ENCODE data around the gene RABGAP1L. TPM values are rescaled to one million over a fixed set of nuclear protein-coding genes. Genes with fewer than 3 reads are reported as not detected.

RABGAP1L gene
- total RNA-seq, 1 donor from 2014 or later = 36.9 TPM

DNA sequence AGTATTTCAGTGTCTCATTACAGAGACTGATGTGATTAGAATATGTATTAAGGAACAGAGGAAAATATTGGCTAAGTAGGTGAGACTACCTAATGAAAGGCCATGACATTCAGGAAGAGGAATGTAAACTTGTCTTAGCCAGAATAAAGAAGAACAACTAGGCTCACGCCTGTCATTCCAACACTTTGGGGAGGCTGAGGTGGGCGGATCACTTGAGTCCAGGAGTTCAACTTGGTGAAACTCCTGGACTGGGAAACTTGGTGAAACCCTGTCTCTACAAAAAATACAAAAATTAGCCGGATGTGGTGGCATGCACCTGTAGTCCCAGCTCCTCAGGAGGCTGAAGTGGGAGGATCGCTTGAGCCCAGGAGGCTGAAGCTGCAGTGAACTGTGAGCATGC lies 825.6 kb downstream of the RABGAP1L start:
- Mint-ChIP-seq H3K4me3 (no peak overlapping the region), H3K27me3 (no peaks in the 10 kb centered on the region), H3K27ac (peak overlapping the region; percentile 32), H3K9me3 (no peaks in the 10 kb centered on the region), H3K4me1 (peaks cover 25% of the 10 kb centered on the region), H3K36me3 (ENCODE audit: low read depth) (peaks cover 45% of the 10 kb centered on the region)
- DNase-seq = no peak
- intact Hi-C loops (cut with micrococcal nuclease) = loop anchor here (5.0 kb wide), 1 partner anchor 103 kb away; no protein-coding TSS in a partner anchor

DNA sequence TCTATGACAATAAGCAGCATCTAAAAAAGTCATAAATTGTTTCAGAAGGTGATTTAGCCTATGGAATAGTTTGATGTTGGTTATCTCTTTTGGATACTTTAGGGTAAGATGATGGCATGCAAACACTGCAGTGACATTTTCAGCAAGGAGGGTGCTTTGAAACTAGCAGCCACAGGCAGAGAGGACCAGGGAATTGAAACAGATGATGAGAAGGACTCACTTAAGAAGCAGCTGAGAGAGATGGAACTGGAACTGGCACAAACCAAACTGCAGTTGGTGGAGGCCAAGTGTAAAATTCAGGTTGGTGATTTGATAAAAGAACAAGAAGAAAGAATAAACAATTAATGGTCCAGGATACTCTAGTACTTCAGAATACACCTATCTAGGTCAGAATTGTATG lies 829.2 kb downstream of the RABGAP1L start:
- Mint-ChIP-seq H3K4me3 (no peak overlapping the region), H3K36me3 (ENCODE audit: low read depth) (peaks cover 25% of the 10 kb centered on the region), H3K9me3 (no peaks in the 10 kb centered on the region), H3K27ac (no peak overlapping the region), H3K27me3 (no peaks in the 10 kb centered on the region), H3K4me1 (peaks cover 20% of the 10 kb centered on the region)
- no peak for DNase-seq
- intact Hi-C loops (cut with micrococcal nuclease) = no loop called here

DNA sequence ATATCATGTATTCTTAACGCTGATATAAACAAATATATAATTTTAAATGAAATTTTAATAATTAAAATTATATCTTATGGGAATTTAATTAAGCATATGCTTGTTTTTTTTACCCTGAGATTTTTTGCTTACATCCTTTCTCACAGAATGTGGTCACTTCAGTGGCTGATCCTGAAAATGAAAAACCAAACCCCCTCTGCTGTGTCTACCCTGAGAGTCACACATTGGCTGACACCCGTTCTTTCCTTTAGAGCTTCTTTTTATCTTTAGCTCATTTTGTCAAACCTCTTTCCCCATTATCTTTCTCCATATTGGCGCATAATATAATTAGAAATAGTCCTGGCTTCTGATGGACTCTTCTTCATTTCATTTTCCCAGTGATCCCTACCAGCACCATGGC lies 829.7 kb downstream of the RABGAP1L start:
- Mint-ChIP-seq H3K9me3 (no peaks in the 10 kb centered on the region), H3K27me3 (no peaks in the 10 kb centered on the region), H3K4me3 (no peak overlapping the region), H3K36me3 (ENCODE audit: low read depth) (peaks cover 25% of the 10 kb centered on the region), H3K27ac (no peak overlapping the region), H3K4me1 (peaks cover 20% of the 10 kb centered on the region)
- DNase-seq = no peak
- intact Hi-C loops (cut with micrococcal nuclease) = no loop called here

DNA sequence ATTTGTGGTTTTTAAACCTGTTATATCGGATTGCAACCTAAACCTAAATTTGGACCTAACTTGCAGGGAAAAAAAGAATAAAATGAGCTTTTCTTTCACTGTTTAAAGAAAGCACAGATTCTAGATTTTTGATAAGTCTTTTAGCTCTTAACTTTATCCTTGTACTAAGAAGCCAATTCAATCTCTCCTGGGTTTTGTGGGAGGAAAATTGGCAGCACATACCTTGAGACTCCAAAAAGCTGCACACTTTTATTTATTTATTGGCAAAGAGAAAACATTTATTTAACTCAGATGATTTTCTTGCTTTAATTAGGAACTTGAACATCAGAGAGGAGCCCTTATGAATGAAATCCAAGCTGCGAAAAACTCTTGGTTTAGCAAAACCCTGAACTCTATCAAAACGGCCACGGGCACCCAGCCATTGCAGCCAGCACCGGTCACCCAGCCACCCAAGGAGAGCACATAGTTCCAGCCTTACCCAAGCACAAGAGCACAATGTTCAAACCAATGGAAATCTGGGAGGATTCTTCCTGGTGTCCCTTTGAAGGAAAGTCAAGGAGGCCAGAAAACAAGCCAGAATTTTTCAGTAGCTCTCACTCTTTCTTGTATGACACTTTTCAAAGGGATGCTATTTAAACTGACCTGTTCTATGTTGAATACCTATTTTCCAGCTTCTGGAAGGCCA lies 830.4 kb downstream of the RABGAP1L start:
- Mint-ChIP-seq H3K9me3 (no peaks in the 10 kb centered on the region), H3K27ac (peak overlapping the region; percentile 85), H3K36me3 (ENCODE audit: low read depth) (peaks cover 28% of the 10 kb centered on the region), H3K4me3 (peak overlapping the region; percentile 71), H3K4me1 (peaks cover 19% of the 10 kb centered on the region), H3K27me3 (no peaks in the 10 kb centered on the region)
- DNase-seq = no peak
- intact Hi-C loops (cut with micrococcal nuclease) = loop anchor here (1.0 kb wide), 1 partner anchor 9 kb away; no protein-coding TSS in a partner anchor

DNA sequence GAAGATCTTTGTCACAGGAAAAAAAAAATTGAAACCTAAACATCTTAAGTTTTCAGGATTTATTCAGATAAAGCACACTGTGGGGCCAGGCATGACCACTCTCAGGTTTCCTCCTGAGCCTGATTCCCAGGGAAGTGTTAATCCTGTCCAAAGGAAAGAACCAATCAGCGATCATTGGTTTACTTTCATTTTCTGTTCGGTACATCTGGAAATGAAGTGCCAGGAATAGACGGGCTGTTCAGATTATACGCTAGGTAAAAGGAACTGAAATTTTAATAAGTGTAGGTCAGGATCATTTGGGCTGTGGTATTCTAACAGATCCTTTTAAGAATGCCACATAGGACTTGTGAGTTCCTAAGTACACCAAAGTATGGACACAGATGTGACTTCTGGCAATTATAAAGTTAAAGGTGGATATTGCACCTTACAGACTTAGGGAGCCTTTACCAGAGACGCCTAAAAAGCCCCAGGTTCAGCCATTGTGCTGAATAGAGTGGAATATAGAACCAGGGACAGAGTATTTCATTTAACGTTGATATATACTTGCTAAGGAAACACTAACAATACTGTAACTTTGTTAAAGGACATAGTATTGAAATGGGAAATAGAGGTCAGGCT lies 831.2 kb downstream of the RABGAP1L start:
- peak; percentile 70 for DNase-seq
- H3K4me1 Mint-ChIP-seq = peaks cover 18% of the 10 kb centered on the region
- no peaks in the 10 kb centered on the region for H3K27me3 Mint-ChIP-seq
- H3K27ac Mint-ChIP-seq = peak overlapping the region; percentile 87
- peak overlapping the region; percentile 84 for H3K4me3 Mint-ChIP-seq
- peaks cover 25% of the 10 kb centered on the region for H3K36me3 Mint-ChIP-seq (ENCODE audit: low read depth)
- no peaks in the 10 kb centered on the region for H3K9me3 Mint-ChIP-seq
- intact Hi-C loops (cut with micrococcal nuclease) = loop anchor here (1.0 kb wide), 1 partner anchor 8 kb away; no protein-coding TSS in a partner anchor

DNA sequence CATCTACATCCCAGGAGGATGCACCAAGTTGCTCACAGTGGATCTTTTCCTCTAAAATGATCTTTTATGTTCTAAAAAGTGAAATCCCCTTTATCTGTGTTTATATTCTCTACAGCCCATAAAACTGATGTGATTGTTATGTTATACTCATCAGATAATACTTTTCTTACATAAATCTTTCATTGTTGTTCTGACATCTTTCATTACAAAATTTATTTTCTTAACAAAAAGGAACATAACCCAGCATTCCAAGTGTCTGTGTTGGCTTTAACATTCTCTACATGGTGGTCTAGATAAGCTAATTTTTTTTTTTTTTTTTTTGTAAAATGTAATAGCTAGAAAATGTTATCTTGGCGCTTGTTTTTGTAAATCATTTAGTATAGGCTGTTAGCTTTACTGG lies 832.2 kb downstream of the RABGAP1L start:
- no peaks in the 10 kb centered on the region for H3K9me3 Mint-ChIP-seq
- no peaks in the 10 kb centered on the region for H3K27me3 Mint-ChIP-seq
- H3K36me3 Mint-ChIP-seq (ENCODE audit: low read depth) = peaks cover 27% of the 10 kb centered on the region
- peak overlapping the region; percentile 29 for H3K27ac Mint-ChIP-seq
- DNase-seq = no peak
- H3K4me1 Mint-ChIP-seq = peaks cover 18% of the 10 kb centered on the region
- no peak overlapping the region for H3K4me3 Mint-ChIP-seq
- intact Hi-C loops (cut with micrococcal nuclease) = no loop called here

DNA sequence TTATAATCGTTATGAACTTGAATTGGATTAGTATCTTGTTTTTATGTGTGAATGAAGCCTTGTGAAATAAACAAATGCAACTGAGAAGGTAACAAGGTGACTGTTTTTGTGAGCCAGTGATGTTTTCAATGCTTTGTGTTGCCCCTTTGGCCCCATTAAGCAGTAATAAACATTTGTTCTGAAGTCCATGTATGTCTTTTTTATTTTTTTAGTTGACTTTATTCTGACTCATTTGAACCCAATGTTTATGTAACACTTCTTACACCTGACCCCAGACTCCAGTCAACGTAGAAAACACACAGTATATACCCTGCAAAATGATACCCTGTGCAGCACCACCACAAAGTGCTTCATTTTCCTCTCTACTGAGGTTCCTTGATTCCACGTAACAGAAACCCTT lies 835.8 kb downstream of the RABGAP1L start:
- peaks cover 19% of the 10 kb centered on the region for H3K4me1 Mint-ChIP-seq
- no peak for DNase-seq
- H3K36me3 Mint-ChIP-seq (ENCODE audit: low read depth) = peaks cover 17% of the 10 kb centered on the region
- no peak overlapping the region for H3K27ac Mint-ChIP-seq
- intact Hi-C loops (cut with micrococcal nuclease) = no loop called here
- H3K4me3 Mint-ChIP-seq = no peak overlapping the region
- no peaks in the 10 kb centered on the region for H3K27me3 Mint-ChIP-seq
- H3K9me3 Mint-ChIP-seq = no peaks in the 10 kb centered on the region

DNA sequence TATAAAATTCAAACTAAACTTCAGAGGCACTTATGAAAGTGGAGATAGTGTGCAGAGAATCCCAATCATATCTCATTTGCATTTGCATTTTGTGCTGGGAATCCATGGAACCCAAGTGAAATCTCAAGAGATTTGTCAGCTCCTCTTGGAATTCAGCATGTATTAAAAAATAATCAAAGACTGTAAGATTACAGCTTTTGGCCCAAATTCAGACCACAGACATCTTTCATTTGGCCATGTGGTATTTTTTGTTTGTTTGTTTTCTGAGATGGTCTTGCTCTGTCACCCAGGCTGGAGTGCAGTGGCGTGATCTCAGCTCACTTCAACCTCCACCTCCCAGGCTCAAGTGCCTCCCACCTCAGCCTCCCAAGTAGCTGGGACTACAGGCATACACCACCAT lies 836.6 kb downstream of the RABGAP1L start:
- Mint-ChIP-seq H3K4me1 (peaks cover 14% of the 10 kb centered on the region), H3K27ac (no peak overlapping the region), H3K27me3 (no peaks in the 10 kb centered on the region), H3K36me3 (ENCODE audit: low read depth) (peaks cover 13% of the 10 kb centered on the region), H3K4me3 (no peak overlapping the region), H3K9me3 (no peaks in the 10 kb centered on the region)
- intact Hi-C loops (cut with micrococcal nuclease) = no loop called here
- no peak for DNase-seq

DNA sequence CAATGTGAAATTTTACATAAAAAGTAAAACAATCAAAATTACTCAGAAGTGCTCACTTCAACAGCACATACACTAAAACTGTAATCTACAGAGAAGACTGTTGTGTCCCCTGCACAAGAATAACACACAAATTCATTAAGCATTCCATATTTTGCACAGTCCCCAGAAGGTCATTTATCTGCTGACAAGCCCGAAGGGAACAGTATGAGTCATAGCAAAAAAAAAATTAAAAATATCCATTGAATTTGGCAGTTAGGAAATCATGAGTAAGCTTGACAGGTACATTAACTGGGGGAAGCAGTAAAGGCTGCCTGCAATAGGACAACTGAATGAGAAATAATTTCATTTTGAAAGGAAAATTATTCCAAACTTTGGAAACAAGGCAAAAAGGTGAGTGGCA lies 837.2 kb downstream of the RABGAP1L start:
- H3K4me1 Mint-ChIP-seq = peaks cover 17% of the 10 kb centered on the region
- intact Hi-C loops (cut with micrococcal nuclease) = no loop called here
- no peak for DNase-seq
- no peaks in the 10 kb centered on the region for H3K27me3 Mint-ChIP-seq
- no peak overlapping the region for H3K27ac Mint-ChIP-seq
- H3K9me3 Mint-ChIP-seq = no peaks in the 10 kb centered on the region
- peaks cover 18% of the 10 kb centered on the region for H3K36me3 Mint-ChIP-seq (ENCODE audit: low read depth)
- no peak overlapping the region for H3K4me3 Mint-ChIP-seq

DNA sequence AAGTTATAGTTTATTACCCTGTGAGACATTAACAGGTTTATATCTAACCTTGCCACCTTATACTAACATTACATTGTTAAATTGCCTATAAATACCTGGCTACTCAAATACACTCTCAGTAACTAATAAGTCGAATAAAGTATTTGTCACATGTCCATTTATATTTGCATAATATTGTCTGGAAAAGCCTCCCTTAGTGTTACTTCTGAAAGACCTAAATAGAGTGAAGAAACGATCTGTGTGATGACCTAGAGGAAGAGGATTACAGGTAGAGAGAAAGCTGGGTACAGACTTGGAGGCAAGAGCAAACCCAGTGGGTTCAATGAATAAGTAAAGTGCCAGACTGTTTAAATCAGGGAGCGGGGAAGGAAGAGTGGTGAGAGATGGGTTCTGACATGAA lies 837.7 kb downstream of the RABGAP1L start:
- intact Hi-C loops (cut with micrococcal nuclease) = no loop called here
- H3K27me3 Mint-ChIP-seq = no peaks in the 10 kb centered on the region
- H3K9me3 Mint-ChIP-seq = no peaks in the 10 kb centered on the region
- H3K36me3 Mint-ChIP-seq (ENCODE audit: low read depth) = peaks cover 23% of the 10 kb centered on the region
- H3K4me1 Mint-ChIP-seq = peaks cover 17% of the 10 kb centered on the region
- no peak overlapping the region for H3K4me3 Mint-ChIP-seq
- no peak overlapping the region for H3K27ac Mint-ChIP-seq
- no peak for DNase-seq

DNA sequence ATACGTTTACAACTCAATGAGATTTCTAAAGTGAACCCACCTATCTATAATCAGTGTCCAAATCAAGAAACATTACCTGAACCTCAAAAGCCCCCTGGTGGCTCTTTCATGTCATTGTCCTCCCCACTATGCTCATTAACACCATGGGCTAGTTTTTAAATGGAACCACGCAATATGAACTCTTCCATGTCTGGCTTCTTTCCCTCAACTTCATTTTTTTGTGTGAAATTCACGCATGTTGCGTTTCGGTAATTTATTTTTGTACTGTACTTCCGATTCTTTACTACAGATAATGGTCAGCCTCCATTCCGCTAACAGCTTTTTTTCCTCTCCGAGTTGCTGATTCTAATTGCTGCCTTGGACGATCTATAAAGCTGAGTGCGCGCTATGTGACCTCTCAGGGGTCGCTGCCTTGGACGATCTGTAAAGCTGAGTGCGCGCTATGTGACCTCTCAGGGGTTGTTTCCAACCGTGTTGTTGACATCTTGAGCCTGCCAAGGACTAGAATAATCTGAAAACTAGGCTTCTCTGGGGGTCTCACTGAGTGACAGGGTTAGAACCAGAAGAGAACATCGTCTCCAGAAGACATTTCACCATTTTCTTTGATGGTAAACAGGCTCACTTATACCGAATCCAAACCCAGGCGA lies 839.4 kb downstream of the RABGAP1L start:
- H3K27ac Mint-ChIP-seq = no peak overlapping the region
- H3K4me3 Mint-ChIP-seq = no peak overlapping the region
- H3K36me3 Mint-ChIP-seq (ENCODE audit: low read depth) = peaks cover 32% of the 10 kb centered on the region
- H3K27me3 Mint-ChIP-seq = no peaks in the 10 kb centered on the region
- H3K9me3 Mint-ChIP-seq = no peaks in the 10 kb centered on the region
- peak; percentile 84 for DNase-seq
- H3K4me1 Mint-ChIP-seq = peaks cover 30% of the 10 kb centered on the region
- intact Hi-C loops (cut with micrococcal nuclease) = loop anchor here (1.0 to 2.0 kb wide), 11 partner anchors 8 to 1283 kb away; partner anchors contain the start of genes CENPL, COP1, DARS2 and MRPS14

DNA sequence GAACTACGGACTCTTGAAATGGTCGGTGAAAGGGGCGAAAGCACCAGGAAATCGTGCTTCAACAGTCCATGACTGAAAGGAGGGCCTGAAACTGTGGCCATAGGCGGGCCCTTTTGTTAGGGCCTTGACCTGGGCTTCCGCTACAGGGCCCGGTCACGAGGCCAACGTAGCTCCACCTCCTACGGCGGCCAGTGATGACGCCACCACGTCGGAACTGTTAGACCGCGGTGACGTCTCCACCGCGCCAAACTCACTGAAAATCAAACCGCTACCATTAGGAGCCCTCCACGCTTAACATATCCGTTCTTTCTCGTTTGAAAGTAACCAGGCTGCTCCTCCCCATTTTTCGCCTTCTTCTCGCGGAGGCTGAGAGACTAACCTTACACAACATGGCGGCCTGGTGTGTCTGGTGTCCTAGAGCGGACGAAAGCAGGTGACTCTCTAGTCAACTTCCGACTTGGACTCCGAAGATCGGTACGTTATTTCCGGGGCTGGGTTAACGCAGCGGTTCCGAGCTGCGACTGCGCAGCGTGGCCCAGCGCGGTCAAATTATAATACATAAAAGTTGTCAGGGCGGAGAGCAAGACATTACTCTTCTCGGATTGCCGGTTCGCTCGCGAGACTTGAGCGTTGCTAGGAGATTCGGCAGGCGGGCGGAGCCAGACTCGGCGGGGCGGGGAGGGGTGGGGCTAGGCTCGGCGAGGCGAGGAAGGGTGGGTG lies 840.1 kb downstream of the RABGAP1L start:
- intact Hi-C loops (cut with micrococcal nuclease) = loop anchor here (1.0 to 2.0 kb wide), 9 partner anchors 24 to 1284 kb away; partner anchors contain the start of genes CENPL, COP1, DARS2 and MRPS14
- no peak overlapping the region for H3K27ac Mint-ChIP-seq

DNA sequence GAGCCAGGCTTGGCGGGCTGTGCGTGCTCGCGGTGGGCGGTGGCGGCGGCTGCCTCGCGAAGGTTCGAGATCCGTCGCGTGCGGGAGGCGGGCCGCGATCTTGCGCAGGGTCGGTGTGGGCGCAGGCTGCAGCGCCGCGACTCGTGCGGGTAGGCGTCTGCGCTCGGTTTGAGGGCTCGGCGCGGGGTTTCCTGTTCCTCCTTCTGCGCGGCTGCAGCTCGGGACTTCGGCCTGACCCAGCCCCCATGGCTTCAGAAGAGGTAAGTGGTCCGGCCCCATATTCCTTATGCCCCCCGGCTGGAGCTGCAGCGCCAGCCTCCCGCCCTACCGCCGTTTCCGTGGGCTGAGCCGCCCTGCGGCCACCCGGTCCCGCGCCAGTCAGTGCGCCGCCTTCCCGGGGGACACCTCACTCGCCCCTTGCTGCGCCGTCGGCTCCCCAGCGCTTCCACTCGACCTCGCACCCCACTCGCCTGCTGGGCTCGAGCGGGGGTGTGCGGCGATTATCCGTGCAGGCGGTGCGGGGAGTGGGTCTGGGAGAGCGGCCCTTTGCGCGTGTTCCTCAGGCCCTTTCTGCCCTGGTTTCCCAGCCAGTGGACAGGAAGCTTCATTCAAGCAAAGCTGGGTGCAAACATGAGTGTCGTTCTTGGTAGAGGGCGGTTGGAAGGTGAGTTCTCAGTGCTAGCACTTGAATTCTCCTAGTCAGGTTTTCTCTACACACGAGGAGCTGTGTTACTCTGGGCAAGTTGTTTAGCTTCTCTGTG lies 840.8 kb downstream of the RABGAP1L start, which contains the start of gene CACYBP:
Gene CACYBP (plus strand): TSS at position 12 of the 761 bp plus-strand sequence. CDS start 234 bp downstream, at position 246.
- DNase-seq = peak; percentile 84
- H3K27ac Mint-ChIP-seq = no peak within 1 kb of the TSS
- peaks cover 39% of the 10 kb centered on the region for H3K4me1 Mint-ChIP-seq
- no peak within 1 kb of the TSS for H3K4me3 Mint-ChIP-seq
- intact Hi-C loops (cut with micrococcal nuclease) = loop anchor here (1.0 to 5.0 kb wide), 10 partner anchors 23 to 1523 kb away; partner anchors contain the start of genes CENPL, COP1, DARS2 and MRPS14
- no peaks in the 10 kb centered on the region for H3K27me3 Mint-ChIP-seq
- no peaks in the 10 kb centered on the region for H3K9me3 Mint-ChIP-seq
- peaks cover 30% of the 10 kb centered on the region for H3K36me3 Mint-ChIP-seq (ENCODE audit: low read depth)

More for the DNA sequence above, 840.1 kb downstream of the RABGAP1L start:
- H3K36me3 Mint-ChIP-seq (ENCODE audit: low read depth) = peaks cover 28% of the 10 kb centered on the region
- H3K27me3 Mint-ChIP-seq = no peaks in the 10 kb centered on the region
- no peak overlapping the region for H3K4me3 Mint-ChIP-seq
- H3K4me1 Mint-ChIP-seq = peaks cover 37% of the 10 kb centered on the region
- H3K9me3 Mint-ChIP-seq = no peaks in the 10 kb centered on the region
- DNase-seq = peak; percentile 99

Measured in activated CD4-positive, alpha-beta T cell treated with anti-CD3 and anti-CD28 coated beads, Interleukin-2, amount 10 ng/mL, durations not matched to agents 24 days and 14 days (primary cell).